Measurements from ENCODE around the gene POU6F2. TPM values are rescaled to one million over a fixed set of nuclear protein-coding genes. Genes with fewer than 3 reads are reported as not detected.

Gene POU6F2
- total and polyA plus RNA-seq, 2 of the 4 experiments (the other 2 are of a cell fraction), result not detected

DNA sequence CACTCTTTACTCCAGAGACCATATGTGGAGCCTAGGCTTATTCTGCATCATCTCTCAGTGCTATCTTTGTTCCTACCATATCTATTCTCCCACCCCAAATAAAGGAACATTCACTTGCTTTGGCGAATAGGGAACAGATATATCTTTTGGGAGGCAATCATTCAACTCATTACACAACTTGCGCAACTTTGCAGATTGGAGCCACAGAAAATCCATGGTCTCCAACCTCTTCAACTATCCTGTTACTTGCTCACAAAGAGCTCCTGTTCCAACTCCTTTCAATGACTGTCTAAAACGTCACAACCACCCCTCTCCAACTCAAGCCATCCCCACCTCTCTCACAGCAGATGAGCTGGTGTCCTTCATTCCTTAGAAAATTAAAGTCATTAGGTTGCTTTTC is 203.7 kb downstream of the POU6F2 start:
- Histone ChIP-seq H3K4me3 (ENCODE audit: insufficient read depth, low read depth, low read length) (no peak overlapping the region), H3K9me3 (ENCODE audit: control insufficient read depth, insufficient read depth, low read length) (no peaks in the 10 kb centered on the region), H3K18ac (ENCODE audit: low read depth, low read length) (no peak overlapping the region), H3K9ac (ENCODE audit: low read depth, low read length) (no peak overlapping the region), H3K4me2 (ENCODE audit: low read depth, low read length) (no peak overlapping the region), H2AK9ac (replicated peaks; ENCODE audit: low read depth, low read length, poor library complexity) (no peak overlapping the region), H4K8ac (ENCODE audit: low read depth in 2 of 2, low read length in 2 of 2) (no peak overlapping the region), H2AFZ (replicated peaks; ENCODE audit: low read length, poor library complexity) (no peak overlapping the region), H3K14ac (replicated peaks; ENCODE audit: low read depth, low read length) (no peak overlapping the region), H4K5ac (ENCODE audit: low read depth, low read length) (no peak overlapping the region), H3K4ac (ENCODE audit: low read depth, low read length) (no peak overlapping the region), H3K36me3 (ENCODE audit: control insufficient read depth, insufficient read depth, low read length) (no peaks in the 10 kb centered on the region), H3K23ac (ENCODE audit: low read depth, low read length) (no peak overlapping the region), H3K27ac (ENCODE audit: insufficient read depth, low read length) (no peak overlapping the region), H4K20me1 (ENCODE audit: insufficient read depth, low read length) (no peaks in the 10 kb centered on the region), H2BK20ac (ENCODE audit: low read depth, low read length) (no peak overlapping the region), H4K91ac (ENCODE audit: insufficient read depth, low read depth, low read length) (no peak overlapping the region), H3K27me3 (ENCODE audit: control insufficient read depth, insufficient read depth, low read length) (no peaks in the 10 kb centered on the region), H2BK15ac (ENCODE audit: low read depth, low read length) (no peak overlapping the region), H3K79me1 (ENCODE audit: low read depth in 1 of 2, low read length in 2 of 2) (no peaks in the 10 kb centered on the region), H3K9me1 (ENCODE audit: insufficient read depth, low read length) (no peaks in the 10 kb centered on the region), H3K4me1 (ENCODE audit: control insufficient read depth, insufficient read depth, low read length) (no peaks in the 10 kb centered on the region), H2BK5ac (ENCODE audit: low read depth, low read length, poor library complexity, severe bottlenecking) (no peak overlapping the region), H2AK5ac (ENCODE audit: low read depth, low read length) (no peak overlapping the region), H2BK120ac (ENCODE audit: low read depth, low read length) (no peak overlapping the region), H3K56ac (ENCODE audit: extremely low read depth, insufficient read depth, low read length) (no peak overlapping the region)
- ATAC-seq (ENCODE audit: low read depth), result no peak
- dilution Hi-C loops (cut with HindIII; ENCODE audit: low sequenced_read_pairs, unreplicated experiment), result no loop called here
- in situ Hi-C loops (cut with MboI; ENCODE audit: low sequenced_read_pairs), result no loop called here
- DNase-seq, result no peak
- ChIA-PET POLR2A (ENCODE audit: unreplicated experiment) (no interaction called here), CTCF (no interaction called here)
- no TSS peak for BruUV-seq (replicated peaks)
- WGBS, 2 experiments (ENCODE audit: extremely low coverage in 2 of 2, insufficient read length in 1 of 2), result 50% methylated on average over 2 of the region's 3 CpGs; no CpG with 5 or more reads in 1 of the 2 experiments
- TF ChIP-seq POLR2A (IDR thresholded peaks at IDR 0.05; ENCODE audit: low read depth, low read length) (no peak), MAZ (IDR thresholded peaks at IDR 0.05; ENCODE audit: borderline replicate concordance, low read depth, low read length) (no peak), FOS (IDR thresholded peaks at IDR 0.05; ENCODE audit: low read depth, low read length) (no peak), CEBPB (IDR thresholded peaks at IDR 0.05; ENCODE audit: low read depth, low read length) (peak; percentile 39; the same call in 1 of the 2 replicates), MAFK (IDR thresholded peaks at IDR 0.05; ENCODE audit: low read depth, low read length) (no peak), RCOR1 (IDR thresholded peaks at IDR 0.05; ENCODE audit: insufficient replicate concordance, low read length) (no peak), RFX5 (IDR thresholded peaks at IDR 0.05; ENCODE audit: low read depth, low read length) (no peak), RAD21 (IDR thresholded peaks at IDR 0.05; ENCODE audit: low read length) (no peak)
- TF ChIP-seq, protein P1, sequence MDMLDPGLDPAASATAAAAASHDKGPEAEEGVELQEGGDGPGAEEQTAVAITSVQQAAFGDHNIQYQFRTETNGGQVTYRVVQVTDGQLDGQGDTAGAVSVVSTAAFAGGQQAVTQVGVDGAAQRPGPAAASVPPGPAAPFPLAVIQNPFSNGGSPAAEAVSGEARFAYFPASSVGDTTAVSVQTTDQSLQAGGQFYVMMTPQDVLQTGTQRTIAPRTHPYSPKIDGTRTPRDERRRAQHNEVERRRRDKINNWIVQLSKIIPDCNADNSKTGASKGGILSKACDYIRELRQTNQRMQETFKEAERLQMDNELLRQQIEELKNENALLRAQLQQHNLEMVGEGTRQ (IDR thresholded peaks at IDR 0.05; ENCODE audit: low read depth, low read length), result no peak
- intact Hi-C loops (cut with micrococcal nuclease), result no loop called here

Data from IMR-90 (cell line).